Activated CD8-positive, alpha-beta memory T cell treated with anti-CD3 and anti-CD28 coated beads for 24 hours (primary cell): ENCODE data around the gene SYT15.
"Not testable (repeated sequence)": the region's sequence is repeated elsewhere in the genome, so short reads cannot be mapped to it uniquely, and the experiment has no call there.

Experiments
- DNase-seq: peaks from one replicate; pipeline ENCODE4 v3.0.0-alpha.2; 2020

The SYT15 gene

DNA sequence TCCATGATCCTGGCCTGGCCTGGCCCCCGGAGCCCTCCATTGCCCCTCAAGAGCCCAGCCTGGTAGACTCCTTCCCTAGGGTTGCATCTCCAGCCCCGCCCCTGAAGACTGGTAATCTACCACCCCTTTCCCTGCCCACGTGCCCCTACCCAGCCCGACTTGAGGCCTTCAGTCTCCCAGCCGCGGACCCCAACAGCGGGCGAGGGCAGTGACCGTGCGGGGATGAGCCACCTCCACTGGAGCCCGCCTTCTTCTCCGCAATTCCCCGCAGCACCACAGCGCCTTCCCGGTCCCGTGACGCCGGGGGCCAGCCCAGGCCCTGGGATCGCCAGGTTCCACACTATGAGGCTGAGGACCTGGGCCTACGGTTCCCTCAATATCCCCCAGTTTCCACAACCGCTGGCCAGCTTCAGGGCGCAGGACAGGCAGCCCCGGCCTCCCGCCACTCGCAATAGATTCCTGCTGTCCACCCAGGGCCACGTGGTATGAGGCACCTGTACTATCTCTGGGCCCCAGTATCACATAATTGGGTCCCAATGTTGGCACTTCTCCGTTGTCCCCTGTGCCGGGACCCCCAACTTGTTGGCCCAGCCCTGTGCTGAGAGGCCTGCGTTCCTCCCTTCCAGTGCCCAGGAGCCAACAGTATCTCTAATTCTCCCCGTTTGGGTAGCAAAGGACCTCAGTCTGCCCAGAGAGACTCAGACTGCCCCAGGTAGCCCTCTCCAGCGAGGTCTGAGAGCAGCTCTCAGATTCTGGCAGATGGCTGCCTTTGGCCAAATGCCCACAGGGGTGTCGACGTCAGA, 21.4 kb upstream of the SYT15 start:
- peak; percentile 57 for DNase-seq

DNA sequence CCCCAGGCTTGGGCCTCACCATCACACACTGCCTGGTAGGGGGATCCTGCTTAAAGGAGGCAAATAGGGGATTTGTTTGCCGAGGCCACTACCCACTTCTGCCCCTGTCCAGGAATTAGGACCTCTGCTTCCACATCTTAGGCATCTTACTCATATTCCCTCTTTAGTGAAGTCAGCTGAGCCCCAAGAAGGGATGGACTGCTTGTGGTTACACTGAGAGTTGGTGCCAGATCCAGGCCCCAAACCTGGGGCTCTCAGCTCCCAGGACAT, 20.9 kb upstream of the SYT15 start:
- no peak for DNase-seq

DNA sequence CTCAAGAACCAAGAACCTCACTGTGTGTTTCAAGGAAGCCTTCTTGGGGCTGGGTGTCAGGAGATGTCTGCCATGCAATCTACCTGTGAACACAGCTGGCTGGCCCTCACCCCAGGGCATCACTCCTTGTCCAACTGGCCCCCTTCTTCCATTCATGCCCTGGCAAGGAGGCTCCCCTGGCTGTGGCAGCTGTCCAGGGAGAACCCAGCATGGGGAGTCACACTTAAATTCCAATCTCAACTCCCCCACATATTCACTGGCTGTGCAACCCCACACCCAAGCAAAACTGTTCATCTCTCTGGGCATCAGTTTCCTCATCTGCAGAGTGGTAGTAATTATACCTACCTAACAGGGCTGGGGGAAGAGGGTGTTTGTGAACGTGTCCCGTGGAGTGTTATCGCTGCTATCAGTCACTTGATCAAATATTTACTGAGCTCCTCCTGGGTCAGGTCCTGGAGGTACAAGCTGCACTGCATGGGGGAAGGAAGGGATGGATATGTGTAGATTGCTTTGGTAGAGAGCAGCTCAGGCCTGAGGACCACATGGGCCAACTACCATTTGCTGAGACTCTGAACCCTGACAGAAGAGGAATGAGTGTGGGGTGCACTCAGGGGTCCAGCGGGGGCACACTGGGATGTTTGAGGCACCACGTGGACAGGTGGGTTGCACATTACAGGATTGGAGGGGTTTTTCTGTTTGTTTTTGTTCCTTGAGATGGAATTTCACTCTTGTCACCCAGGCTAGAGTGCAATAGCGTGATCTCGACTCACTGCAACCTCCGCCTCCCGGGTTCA, 20.3 kb upstream of the SYT15 start:
- DNase-seq = peak; percentile 51

DNA sequence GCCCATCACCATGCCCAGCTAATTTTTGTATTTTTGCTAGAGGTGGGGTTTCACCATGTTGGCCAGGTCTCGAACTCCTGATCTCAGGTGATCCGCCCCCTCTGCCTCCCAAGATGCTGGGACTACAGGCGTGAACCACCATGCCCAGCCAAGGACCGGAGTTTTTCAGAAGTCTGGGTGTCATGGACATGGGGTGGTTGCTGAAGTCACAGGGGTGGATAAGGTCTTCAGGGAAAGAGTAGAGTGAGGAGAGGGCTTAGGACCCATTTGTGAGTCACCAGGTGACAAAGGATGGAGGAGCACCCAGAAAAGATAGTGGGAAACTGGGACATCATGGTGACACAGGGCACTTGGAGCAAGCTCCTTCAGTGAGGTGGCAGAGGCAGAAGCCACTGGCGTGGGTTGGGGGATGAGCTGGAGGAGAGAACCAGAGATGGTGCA, 19.7 kb upstream of the SYT15 start:
- DNase-seq = peak; percentile 53

DNA sequence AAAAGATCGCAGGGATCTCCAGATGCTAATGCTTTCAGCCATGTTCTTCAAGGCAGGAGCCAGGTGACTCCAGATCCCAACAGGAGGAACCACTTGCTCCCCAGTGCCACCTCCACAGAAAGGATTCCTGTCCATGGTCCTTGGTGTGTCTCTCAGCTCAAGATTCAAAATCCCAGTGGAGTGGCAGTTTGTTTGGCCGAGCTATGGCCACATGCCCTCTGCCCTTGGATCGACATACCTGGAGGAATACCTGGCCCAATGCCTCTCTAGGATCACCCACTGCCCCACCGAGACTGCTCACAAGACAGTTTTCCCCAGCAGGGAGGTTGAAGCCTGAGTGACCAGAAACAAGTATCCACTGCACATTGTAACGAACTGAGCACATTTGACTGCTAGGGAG, 18.5 kb upstream of the SYT15 start:
- DNase-seq = peak; percentile 51

DNA sequence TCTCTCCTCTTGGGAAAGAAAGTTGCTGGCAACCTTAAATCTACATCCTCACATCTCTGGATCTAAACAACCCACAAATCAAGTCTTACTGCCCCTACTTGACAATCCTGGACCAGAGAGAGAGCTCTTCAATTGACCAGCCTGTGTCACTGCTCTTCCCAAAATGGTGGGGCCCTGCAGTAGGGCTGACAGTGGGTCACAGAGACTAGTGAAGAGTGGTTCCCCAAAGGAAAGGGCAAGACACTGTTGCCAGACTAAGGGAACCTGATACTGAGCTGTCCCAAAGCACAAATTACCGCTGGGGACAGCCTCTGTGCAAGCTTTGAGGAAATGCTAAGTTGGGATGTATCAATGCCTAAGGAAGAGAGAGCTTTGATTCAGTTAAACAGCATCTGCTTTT, 18.0 kb upstream of the SYT15 start:
- peak; percentile 41 for DNase-seq

DNA sequence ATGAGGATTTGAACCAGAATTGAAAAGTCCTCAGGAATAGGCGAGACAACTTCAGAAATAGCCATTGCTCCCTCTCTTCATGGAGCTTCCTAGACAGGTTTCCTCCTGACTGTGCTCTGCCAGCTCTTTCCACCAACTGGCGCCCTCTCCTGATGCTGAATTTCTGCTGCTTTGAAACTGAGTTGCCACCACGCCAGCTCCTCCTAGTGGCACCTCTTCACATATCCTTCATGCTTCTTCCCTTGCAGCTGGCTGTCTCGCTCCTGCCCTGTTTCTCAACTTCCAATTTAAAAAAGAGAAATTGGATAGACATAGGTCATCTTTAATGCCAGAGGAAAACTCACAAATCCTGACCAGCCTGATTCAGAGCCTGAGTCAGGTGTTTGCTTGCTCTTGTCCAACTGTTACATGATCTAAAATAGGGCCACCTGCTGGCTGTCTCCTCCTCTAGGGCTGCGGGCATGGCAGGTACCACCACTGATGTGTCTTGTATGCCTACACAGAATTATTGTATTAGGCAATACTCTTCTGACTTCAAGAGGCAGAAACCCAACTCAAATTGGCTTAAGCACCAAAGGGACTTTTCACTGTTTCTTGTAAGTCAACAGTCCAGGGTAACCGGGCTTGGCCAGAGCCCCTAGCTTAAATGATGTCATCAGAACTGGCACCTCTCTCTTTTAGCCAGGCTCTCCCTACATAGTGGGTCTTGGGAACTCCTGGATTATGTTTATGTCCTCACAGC, 13.2 kb upstream of the SYT15 start:
- DNase-seq = peak; percentile 70

DNA sequence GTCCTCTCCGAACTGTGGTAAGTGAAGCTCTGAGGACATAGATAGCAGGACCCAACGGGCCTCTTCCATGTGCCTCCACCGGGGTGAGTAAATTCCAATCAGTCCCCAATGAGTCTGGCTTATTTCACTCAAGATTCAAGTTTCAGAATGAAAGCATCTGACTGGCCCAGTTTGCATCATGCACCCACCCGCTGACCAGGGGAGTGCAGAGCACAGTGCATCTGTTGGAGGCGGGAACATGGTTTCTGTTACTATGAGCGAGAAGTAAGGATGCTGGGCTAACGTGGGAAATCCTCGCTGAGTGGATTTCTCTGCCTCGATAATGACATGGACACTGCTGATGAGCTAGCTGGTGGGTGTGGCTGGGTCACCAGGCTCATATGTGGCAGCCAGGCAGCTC, 11.8 kb upstream of the SYT15 start:
- not testable (repeated sequence) for DNase-seq

DNA sequence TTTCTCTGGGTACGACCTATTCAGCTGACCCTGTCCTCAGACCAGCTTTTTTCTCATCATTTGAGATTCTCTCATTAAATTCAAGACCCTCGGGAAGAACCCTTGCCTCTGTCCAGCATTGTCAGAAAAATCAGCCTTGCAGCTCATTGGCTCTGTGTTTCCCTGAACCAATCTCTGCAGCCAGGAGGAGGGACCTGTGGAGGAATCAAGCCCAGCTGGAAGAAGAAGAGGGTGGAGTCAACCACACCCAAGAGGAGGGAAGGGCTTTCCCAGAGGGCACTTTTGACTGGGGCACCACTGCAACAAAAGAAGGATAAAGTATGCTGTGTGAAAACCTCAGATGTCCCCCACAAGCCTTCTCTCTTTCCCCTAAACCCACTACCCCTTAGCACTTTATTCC, 8.3 kb upstream of the SYT15 start:
- DNase-seq = not testable (repeated sequence)

DNA sequence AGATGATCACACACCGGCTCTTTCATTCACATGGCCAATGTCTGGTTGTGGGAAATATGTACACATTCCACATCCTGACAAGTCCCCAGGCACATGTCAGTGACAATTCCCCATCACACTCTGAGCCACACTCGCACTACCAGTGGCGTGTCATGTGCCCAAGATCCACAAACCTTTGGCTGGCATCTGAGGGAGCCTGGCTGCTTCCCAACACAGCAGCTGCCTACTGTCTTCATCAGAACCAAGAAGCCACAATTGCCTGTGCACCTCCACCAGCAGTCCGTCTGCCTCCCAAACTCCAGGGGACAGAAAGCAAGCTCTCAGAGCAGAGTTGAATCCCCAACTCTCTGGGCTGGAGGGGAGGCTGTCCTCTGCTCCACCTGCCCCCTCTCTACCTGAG, 6.2 kb upstream of the SYT15 start:
- DNase-seq = not testable (repeated sequence)

DNA sequence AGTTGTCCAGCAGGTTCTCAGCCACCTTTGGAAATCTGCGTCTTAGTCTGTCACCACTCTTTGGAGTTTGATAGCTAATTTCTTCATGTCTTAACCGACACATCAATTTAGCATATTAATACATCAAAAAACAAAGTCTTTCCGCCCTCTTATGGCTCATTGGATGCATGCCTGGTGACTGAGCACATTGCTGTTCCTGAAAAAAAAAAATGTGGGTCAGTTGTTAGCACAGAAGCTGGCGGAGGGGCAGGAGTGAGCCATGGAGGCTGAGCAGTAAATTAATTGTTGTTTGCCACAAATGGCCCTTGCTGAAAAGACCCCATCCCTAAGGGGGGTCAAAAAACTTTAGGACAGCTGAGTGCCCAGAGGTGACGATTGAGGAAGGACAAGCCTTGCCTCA, 5.6 kb upstream of the SYT15 start:
- not testable (repeated sequence) for DNase-seq

DNA sequence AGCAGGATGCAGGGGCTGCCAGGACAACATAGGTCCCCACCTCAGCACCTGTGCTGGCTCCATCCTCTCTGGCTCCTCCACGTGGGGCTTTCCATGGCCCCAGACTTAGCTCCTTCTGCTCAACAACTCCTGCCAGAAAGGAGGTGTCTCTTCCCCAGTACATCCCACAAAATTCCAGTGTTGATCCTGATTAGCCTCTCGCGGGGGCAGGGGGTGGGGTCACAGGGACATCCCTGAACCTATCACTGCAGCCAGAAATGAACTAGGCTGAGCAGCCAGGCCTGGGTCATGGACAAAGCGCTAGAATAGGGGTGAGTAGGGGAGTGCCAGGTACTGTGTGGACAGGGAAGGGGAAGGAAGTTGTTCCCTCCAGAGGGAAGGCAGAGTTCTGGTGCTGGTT, 5.0 kb upstream of the SYT15 start:
- DNase-seq = not testable (repeated sequence)

DNA sequence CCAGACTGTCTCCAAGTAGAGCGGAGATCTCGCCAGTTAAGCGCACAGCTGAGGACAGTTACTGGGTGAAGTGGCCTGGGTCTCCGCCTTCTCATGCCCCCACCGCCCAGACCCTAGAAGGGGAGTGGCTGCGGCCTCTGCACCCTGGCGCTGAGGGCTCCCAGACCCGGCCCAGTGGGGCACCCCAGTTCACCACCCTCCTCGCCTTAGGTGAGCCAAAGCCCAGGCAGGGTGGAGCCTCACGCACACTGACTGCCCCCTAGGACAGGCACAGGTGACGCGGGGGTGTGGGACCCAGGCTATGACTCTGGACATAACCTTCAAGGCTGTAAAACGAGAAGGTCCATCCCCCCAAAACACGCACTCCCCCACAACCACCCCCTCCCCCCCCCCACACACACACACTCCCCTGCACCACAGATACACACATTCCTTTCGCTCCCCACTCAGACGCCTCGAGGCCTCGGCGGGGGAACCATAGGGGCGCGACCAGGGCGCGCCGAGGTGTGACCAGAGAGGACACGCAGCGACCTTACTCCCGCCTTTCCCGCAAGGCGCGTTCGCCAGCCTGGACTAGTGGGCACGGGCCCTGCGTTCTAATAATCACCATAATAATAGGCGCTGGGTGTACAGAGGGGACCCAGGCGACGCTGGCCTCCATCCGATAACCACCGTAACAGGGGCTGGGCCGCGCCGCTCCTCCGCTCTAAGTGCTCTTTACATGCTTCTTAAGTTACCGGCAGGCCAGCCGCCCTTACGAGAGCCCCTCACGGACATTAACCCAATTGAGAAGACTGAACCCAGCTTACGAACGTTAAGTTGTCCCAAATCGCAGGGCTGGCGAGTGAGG, 1.1 kb upstream of the SYT15 start:
- DNase-seq = not testable (repeated sequence)

DNA sequence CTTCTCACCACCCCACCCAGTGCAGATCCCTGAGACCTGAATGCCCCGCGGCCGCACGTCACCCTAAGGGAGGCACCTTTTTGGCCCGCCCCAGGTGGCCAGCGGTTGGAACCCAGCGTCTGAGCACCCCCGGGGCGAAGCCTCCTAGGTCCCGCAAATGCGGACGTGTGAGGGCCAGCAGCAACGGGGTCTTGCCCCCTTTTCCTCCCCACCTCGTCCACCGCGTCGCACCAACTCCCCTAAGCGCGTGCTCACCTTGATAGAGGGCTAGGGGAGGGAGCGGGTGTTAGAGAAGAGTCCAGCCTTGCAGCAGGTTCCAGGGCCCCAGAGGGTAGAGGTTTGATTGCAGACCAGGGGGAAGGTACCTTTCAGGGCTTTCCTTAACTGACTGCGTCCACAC, 450 bp downstream of the SYT15 start:
- not testable (repeated sequence) for DNase-seq

DNA sequence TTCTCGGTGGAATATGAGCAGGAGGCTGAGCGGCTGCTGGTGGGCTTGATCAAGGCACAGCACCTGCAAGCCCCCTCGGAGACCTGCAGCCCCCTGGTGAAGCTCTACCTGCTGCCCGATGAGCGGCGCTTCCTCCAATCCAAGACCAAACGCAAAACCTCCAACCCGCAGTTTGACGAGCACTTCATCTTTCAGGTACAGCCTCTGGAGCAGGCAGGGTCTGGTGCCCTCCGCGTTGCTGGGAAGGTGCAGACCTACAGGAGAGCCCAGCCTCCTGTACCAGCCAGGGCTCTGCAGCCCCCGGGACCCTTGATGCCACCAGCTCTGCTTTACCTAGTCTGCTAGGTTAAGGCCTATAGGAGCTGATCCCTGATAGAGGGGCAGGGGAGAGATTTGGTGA, 3.1 kb downstream of the SYT15 start:
- not testable (repeated sequence) for DNase-seq

DNA sequence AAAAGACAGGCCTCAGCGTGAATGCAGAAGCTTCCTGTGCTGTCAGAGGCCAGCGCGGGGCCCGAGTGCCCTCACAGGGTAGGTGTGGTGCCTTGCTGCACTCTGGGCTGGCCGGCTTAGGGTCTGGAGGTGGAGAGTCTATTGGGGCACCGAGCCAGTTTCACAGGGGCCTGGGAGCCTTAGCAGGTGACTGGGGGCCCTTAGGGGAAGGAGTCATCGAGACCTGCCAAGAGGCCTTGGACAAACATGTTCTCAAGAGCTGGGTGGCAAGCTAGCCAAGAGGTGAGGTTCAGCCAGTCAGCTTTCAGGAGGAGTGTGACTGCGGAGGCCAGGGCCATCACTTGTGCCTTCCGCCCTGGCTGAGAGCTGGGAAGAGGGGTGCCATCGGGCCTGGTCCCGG, 3.6 kb downstream of the SYT15 start:
- not testable (repeated sequence) for DNase-seq

DNA sequence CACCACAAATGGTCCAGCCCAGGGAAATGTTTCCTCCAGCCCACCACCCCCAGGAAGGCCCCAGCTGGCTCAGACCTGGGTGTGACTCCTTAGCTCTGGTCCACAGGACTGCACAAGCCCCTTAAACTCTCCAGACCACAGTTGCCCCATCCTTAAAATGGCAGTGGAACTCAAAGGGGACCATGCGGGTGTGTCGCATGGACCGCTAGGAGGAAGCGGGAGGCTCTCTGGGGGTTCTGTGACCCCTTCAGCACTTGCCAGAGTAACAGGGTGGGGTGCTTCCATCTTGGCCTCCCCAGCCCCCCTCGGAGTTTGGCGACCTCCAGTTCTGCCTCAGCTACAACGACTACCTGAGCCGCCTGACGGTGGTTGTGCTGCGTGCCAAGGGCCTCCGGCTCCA, 5.3 kb downstream of the SYT15 start:
- DNase-seq = not testable (repeated sequence)

DNA sequence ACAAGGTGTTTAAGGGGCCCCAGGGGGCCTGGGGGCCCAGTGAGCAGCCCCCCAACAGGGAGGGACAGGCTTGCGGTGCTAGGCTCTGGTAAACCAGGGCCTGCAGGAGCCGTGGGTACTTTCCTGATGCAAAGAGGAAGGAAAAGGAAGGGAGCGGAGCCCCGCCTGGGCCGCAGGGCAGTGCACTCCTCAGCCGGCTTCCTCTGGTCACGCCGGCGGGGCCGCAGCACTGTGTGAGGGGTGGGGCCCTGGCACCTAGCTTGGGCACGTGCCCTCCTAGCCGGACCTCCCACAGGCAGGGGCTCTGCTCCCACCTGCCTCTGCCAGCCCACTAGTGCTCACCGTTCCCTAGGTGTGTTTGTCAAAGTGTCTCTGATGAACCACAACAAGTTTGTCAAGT, 6.3 kb downstream of the SYT15 start:
- not testable (repeated sequence) for DNase-seq

DNA sequence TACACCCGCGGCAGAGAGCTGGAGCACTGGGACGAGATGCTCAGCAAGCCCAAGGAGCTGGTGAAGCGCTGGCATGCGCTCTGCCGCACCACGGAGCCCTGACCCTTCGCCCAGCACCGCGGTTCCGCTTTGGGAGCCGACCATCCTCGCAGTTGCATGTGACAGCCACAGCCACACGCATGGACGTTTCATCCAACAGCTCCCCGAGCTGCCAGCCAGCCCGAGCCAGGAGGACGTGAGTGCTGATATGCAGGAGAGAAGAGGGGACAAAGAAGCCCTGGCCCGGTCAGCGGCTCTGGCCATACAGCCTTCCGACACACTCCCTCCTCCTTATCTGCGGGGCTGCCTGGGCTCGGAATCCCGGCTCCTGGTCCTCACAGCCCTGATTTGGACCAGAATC, 8.6 kb downstream of the SYT15 start:
- not testable (repeated sequence) for DNase-seq

DNA sequence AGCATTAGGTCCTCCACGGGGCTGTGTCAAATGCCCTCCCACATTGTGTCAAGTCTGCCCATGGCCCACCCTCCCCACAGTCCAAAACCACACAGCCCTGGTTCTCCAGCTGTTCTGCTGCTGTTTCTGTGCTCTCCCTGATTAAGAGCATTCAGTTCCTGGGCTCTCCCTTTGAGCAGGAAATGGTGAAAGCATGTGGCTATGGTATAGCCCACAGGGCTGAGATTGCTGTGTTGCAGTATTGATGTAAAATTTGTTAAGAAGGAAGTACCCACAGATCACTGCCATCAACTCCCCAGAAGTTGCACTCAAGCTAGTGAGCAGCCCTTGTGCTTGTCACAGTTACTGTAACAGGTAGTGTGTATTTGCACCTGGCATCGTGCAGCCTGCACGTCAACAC, 9.3 kb downstream of the SYT15 start:
- not testable (repeated sequence) for DNase-seq

DNA sequence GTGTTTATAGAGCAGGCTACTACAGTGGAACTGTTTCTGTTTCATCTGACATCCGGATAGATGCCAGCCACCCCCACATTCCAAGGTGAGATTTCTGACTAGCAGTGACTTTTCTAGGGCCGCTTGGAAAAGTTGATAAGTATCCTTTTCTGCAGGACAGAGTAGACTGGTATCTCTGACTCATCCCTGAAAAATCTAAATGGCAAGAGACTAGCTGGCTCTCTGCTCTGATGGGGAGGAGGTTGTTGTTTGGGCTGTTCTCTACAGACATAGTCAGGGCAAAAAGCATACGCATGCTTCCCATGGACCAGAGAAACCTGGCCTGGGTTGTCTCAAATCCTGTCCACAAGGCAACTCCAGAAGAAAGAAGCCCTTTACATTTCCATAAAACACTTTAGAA, 10.7 kb downstream of the SYT15 start:
- DNase-seq = not testable (repeated sequence)

DNA sequence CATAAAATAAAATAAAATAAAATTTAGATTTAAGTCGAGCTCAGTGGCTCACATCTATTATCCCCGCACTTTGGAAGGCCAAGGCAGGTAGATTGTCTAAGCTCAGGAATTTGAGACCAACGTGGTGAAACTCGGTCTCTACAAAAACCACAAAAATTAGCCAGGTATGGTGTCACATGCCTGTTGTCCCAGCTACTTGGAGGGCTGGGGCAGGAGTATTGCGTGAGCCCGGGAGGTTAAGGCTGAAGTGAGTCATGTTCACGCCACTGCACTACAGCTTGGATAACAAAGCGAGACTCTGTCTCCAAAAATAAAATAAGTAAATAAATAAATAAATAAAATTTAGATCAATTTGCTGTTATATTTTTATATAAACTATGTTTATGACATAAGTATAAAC, 12.1 kb downstream of the SYT15 start:
- DNase-seq = not testable (repeated sequence)

DNA sequence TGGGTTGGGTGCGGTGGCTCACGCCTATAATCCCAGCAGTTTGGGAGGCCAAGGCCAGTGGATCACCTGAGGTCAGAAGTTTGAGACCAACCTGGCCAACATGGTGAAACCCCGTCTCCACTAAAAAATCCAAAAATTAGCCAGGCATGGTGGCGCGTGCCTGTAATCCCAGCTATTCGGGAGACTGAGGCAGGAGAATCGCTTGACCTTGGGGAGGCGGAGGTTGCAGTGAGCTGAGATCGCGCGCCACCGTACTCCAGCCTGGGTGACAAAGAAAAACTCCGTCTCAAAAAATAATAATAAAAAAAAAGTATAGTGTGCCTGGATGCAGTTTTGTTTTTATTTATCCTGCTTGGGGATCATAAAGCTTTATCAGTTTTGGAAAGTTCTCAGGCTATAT, 14.4 kb downstream of the SYT15 start:
- DNase-seq = not testable (repeated sequence)
